H1 (cell line): ENCODE results near the gene AIF1L. TPM values are rescaled to one million over a fixed set of nuclear protein-coding genes. Genes with fewer than 3 reads are reported as not detected.

Source experiments
- CTCF ChIA-PET: fragments of 300-600 bp; sonication (Branson Sonifier 250); formaldehyde crosslinking; loops from one replicate; lab custom pipeline; 2021; ENCODE audit not compliant: partially characterized antibody; lab: Charles Lee
- POLR2A ChIA-PET: fragments of 300-600 bp; sonication (Branson Sonifier 250); formaldehyde crosslinking; loops from one replicate; lab custom pipeline; 2021; ENCODE audit warnings: inconsistent platforms; ENCODE audit not compliant: partially characterized antibody; lab: Charles Lee
- DNase-seq, 2 experiments: peaks; one replicate each; pipeline versions ENCODE4 v3.0.0 to v3.0.0-alpha.2; 2010 to 2022; ENCODE audit warnings: low spot score in 2 of 2, low read depth in 1 of 2, mixed read lengths in 1 of 2
- FAIRE-seq: peaks from 2 replicates; lab custom pipeline; 2011; peaks lifted over from hg19 to GRCh38; lab: Jason Lieb, UNC
- H2AFZ ChIP-seq: 2 replicates; pipeline ENCODE4 v1.8.1; 2012; ENCODE audit warnings: low read length, inconsistent platforms
- H2AK5ac ChIP-seq: 2 replicates; pipeline ENCODE4 v1.6.1; 2013; ENCODE audit warnings: low read depth, low read length
- H2BK120ac ChIP-seq: replicated peaks from 2 replicates; pipeline ENCODE3; 2013; ENCODE audit warnings: low read depth, low read length, inconsistent platforms
- H2BK12ac ChIP-seq: 2 replicates; pipeline ENCODE4 v1.6.1; 2013; ENCODE audit warnings: low read depth, low read length
- H2BK15ac ChIP-seq: 2 replicates; pipeline ENCODE4 v1.6.1; 2013; ENCODE audit warnings: low read length
- H2BK20ac ChIP-seq: 2 replicates; pipeline ENCODE4 v1.6.1; 2013; ENCODE audit warnings: low read length
- H2BK5ac ChIP-seq: 2 replicates; pipeline ENCODE4 v1.6.1; 2013; ENCODE audit warnings: low read depth, low read length
- H3K14ac ChIP-seq: 2 replicates; pipeline ENCODE4 v1.6.1; 2013; ENCODE audit warnings: inconsistent platforms; ENCODE audit not compliant: insufficient read length
- H3K18ac ChIP-seq: 2 replicates; pipeline ENCODE4 v1.6.1; 2013; ENCODE audit warnings: low read length; ENCODE audit errors: extremely low read depth
- H3K23ac ChIP-seq: 2 replicates; pipeline ENCODE4 v1.6.1; 2013; ENCODE audit warnings: inconsistent platforms; ENCODE audit not compliant: insufficient read length
- H3K23me2 ChIP-seq: 2 replicates; pipeline ENCODE4 v1.6.1; 2013; ENCODE audit warnings: low read depth, low read length
- H3K27ac ChIP-seq: 2 replicates; pipeline ENCODE4 v1.6.1; 2011; ENCODE audit warnings: low read depth, low read length, inconsistent platforms
- H3K27me3 ChIP-seq, 4 experiments: replicated peaks in 1 of 4; 1 replicate in 1 of 4; 2 replicates in 3 of 4; pipeline versions ENCODE4 v1.6.1 to v1.8.1; 2011 to 2013; ENCODE audit warnings: low read length in 3 of 4, mild to moderate bottlenecking in 3 of 4, inconsistent platforms in 2 of 4, mixed read lengths in 2 of 4, moderate library complexity in 1 of 4; ENCODE audit not compliant: control insufficient read depth in 3 of 4, insufficient read depth in 3 of 4; ENCODE audit errors: extremely low read depth in 1 of 4
- H3K36me3 ChIP-seq, 4 experiments: 2 replicates each; pipeline versions ENCODE4 v1.6.1 to v1.8.1; 2011 to 2013; ENCODE audit warnings: mild to moderate bottlenecking in 4 of 4, low read length in 3 of 4, moderate library complexity in 2 of 4, control low read depth in 1 of 4, inconsistent platforms in 1 of 4; ENCODE audit not compliant: insufficient read depth in 4 of 4, control insufficient read depth in 2 of 4
- H3K4ac ChIP-seq: replicated peaks from 2 replicates; pipeline ENCODE3; 2013; ENCODE audit warnings: low read length, low read depth, mixed read lengths, inconsistent platforms; ENCODE audit not compliant: insufficient read length
- H3K4me1 ChIP-seq, 4 experiments: replicated peaks in 1 of 4; 1 replicate in 1 of 4; 2 replicates in 3 of 4; pipeline versions ENCODE4 v1.6.1 to v1.8.1; 2011 to 2013; ENCODE audit warnings: low read length in 3 of 4, inconsistent platforms in 2 of 4, mixed read lengths in 1 of 4; ENCODE audit not compliant: insufficient read depth in 4 of 4, control insufficient read depth in 3 of 4
- H3K4me2 ChIP-seq, 2 experiments: 2 replicates each; pipeline versions ENCODE4 v1.6.1 to v1.8.1; 2011 to 2013; ENCODE audit warnings: low read depth in 2 of 2, low read length in 2 of 2, control low read depth in 1 of 2, inconsistent platforms in 1 of 2, mild to moderate bottlenecking in 1 of 2; ENCODE audit not compliant: insufficient read depth in 1 of 2
- H3K4me3 ChIP-seq, 4 experiments: fragments of 200-600, 300-600 bp in 1 of 4; sonication (generic), shearing (Covaris generic), sonication (Bioruptor Twin) in 1 of 4; 2 replicates each; pipeline versions ENCODE4 v1.5.1 to v1.8.1; 2011 to 2016; ENCODE audit warnings: low read length in 4 of 4, low read depth in 3 of 4, control low read depth in 2 of 4, inconsistent platforms in 2 of 4, mild to moderate bottlenecking in 2 of 4, mixed read lengths in 1 of 4, moderate library complexity in 1 of 4; ENCODE audit not compliant: insufficient read depth in 2 of 4; ENCODE audit errors: extremely low read depth in 1 of 4
- H3K56ac ChIP-seq: replicated peaks from 2 replicates; pipeline ENCODE3; 2013; ENCODE audit warnings: low read depth, mild to moderate bottlenecking, mixed read lengths, low read length, inconsistent platforms; ENCODE audit not compliant: insufficient read length
- H3K79me1 ChIP-seq: 2 replicates; pipeline ENCODE4 v1.6.1; 2013; ENCODE audit warnings: low read depth, low read length, control low read depth
- H3K79me2 ChIP-seq, 2 experiments: 2 replicates each; pipeline versions ENCODE4 v1.6.1 to v1.8.1; 2012 to 2013; ENCODE audit warnings: low read length in 2 of 2, mild to moderate bottlenecking in 2 of 2, inconsistent platforms in 1 of 2; ENCODE audit not compliant: insufficient read depth in 2 of 2, control insufficient read depth in 1 of 2
- H3K9ac ChIP-seq, 4 experiments: replicated peaks in 1 of 4; 1 replicate in 1 of 4; 2 replicates in 3 of 4; pipeline versions ENCODE4 v1.6.1 to v1.8.1; 2011 to 2013; ENCODE audit warnings: low read depth in 3 of 4, low read length in 3 of 4, control low read depth in 2 of 4, mild to moderate bottlenecking in 2 of 4, moderate library complexity in 2 of 4, inconsistent platforms in 1 of 4; ENCODE audit errors: extremely low read depth in 1 of 4
- H3K9me3 ChIP-seq, 2 experiments: 2 replicates each; pipeline versions ENCODE4 v1.6.1 to v1.8.1; 2012 to 2013; ENCODE audit warnings: mild to moderate bottlenecking in 2 of 2, moderate library complexity in 2 of 2, control low read depth in 1 of 2, inconsistent platforms in 1 of 2, low read depth in 1 of 2, low read length in 1 of 2, mixed read lengths in 1 of 2; ENCODE audit not compliant: insufficient read depth in 2 of 2
- H4K20me1 ChIP-seq, 2 experiments: replicated peaks in 1 of 2; 2 replicates each; pipeline versions ENCODE3 to v1.8.1; 2011 to 2013; ENCODE audit warnings: inconsistent platforms in 2 of 2, low read length in 2 of 2, mild to moderate bottlenecking in 1 of 2; ENCODE audit not compliant: insufficient read depth in 2 of 2, control insufficient read depth in 1 of 2
- H4K5ac ChIP-seq: 2 replicates; pipeline ENCODE4 v1.6.1; 2013; ENCODE audit warnings: low read length, low read depth, mixed read lengths, inconsistent platforms; ENCODE audit not compliant: insufficient read length
- H4K8ac ChIP-seq: 2 replicates; pipeline ENCODE4 v1.8.0; 2013; ENCODE audit warnings: mild to moderate bottlenecking, moderate library complexity, low read length, inconsistent platforms; ENCODE audit not compliant: insufficient read depth; ENCODE audit errors: extremely low read depth
- H4K91ac ChIP-seq: replicated peaks from 2 replicates; pipeline ENCODE3; 2013; ENCODE audit warnings: low read length, mixed read lengths, inconsistent platforms; ENCODE audit not compliant: insufficient read length
- GABPA ChIP-seq: IDR thresholded peaks from 2 replicates; pipeline ENCODE4 v1.6.1; 2011; ENCODE audit warnings: mild to moderate bottlenecking, low read length, moderate library complexity, borderline replicate concordance; ENCODE audit not compliant: insufficient read depth
- GTF2F1 ChIP-seq: IDR thresholded peaks from 2 replicates; pipeline ENCODE4 v1.6.1; 2012; ENCODE audit warnings: low read depth, low read length, improper control_type of control experiment, borderline replicate concordance
- HDAC2 ChIP-seq, 2 experiments: fragments of 300-600 bp in 1 of 2; sonication (generic) in 1 of 2; IDR thresholded peaks; 2 replicates each; pipeline ENCODE4 v1.6.1; 2011 to 2012; ENCODE audit warnings: low read depth in 2 of 2, low read length in 2 of 2, mild to moderate bottlenecking in 2 of 2, moderate library complexity in 2 of 2, borderline replicate concordance in 1 of 2, inconsistent platforms in 1 of 2
- PHF8 ChIP-seq: fragments of 200-600 bp; sonication (generic); conservative IDR thresholded peaks from 2 replicates; pipeline ENCODE4 v1.7.1; 2012; ENCODE audit warnings: low read depth, mild to moderate bottlenecking, inconsistent platforms, low read length, moderate library complexity
- WGBS, 2 experiments: shearing (Covaris generic) in 1 of 2; methylation state at CpG; one replicate each; pipeline versions ENCODE4 v1.1.6 to v1.1.7; 2013 to 2015; ENCODE audit warnings: low lambda C conversion rate in 2 of 2, mixed read lengths in 2 of 2, inconsistent platforms in 1 of 2, low coverage in 1 of 2, missing lambda C conversion rate in 1 of 2; ENCODE audit not compliant: insufficient replicate concordance in 2 of 2, insufficient coverage in 1 of 2, insufficient read length in 1 of 2; ENCODE audit errors: extremely low coverage in 1 of 2, missing lambda C conversion rate in 1 of 2; 5-methylcytosine and 5-hydroxymethylcytosine counted together
- polyA plus RNA-seq, 7 experiments: library from polyadenylated mRNA; depleted of rRNA in 3 of 7; stranded (reverse) in 5 of 7; unstranded in 2 of 7; fragments of >200 nt in 5 of 7; fragments of 200-250 nt in 2 of 7; gene quantifications; 1 replicate in 5 of 7; 2 replicates in 1 of 7; 4 replicates in 1 of 7; pipeline versions ENCODE4 v1.2.1 to v1.2.3, GENCODE V29; 2011 to 2013; ENCODE audit warnings: missing spikeins in 2 of 7, mixed read lengths in 2 of 7
- total RNA-seq: library from RNA; stranded (reverse); fragmentation: NEBNext Ultra II Directional; extraction: Animal tissue kit (Norgen Biotek cat#: 25700); gene quantifications from 2 replicates; pipeline ENCODE4 v1.2.1, GENCODE V29; 2021

The AIF1L gene
- total and polyA plus RNA-seq, 2 of the 8 experiments (the other 6 are each of a cell fraction or from before 2014, with no cell fraction given): 70.7 to 149 TPM

- Histone ChIP-seq H3K27ac (peak overlapping the region; percentile 49; the same call in 1 of the 2 replicates), H3K18ac (peak overlapping the region; percentile 60), H3K56ac (no peak overlapping the region), H3K23me2 (peaks cover 5% of the 10 kb centered on the region), H4K8ac (no peak overlapping the region), H4K5ac (no peak overlapping the region), H4K91ac (peak overlapping the region; percentile 91), H3K9me3 (no peaks in the 10 kb centered on the region), H3K4ac (peak overlapping the region; percentile 58), H2BK15ac (no peak overlapping the region), H2AFZ (no peak overlapping the region), H3K79me1 (peaks cover 8% of the 10 kb centered on the region), H2BK12ac (peak overlapping the region; percentile 96), H3K4me2 (peak overlapping the region; percentile 31 to 41), H2BK120ac (no peak overlapping the region), H4K20me1 (peaks cover 3 to 4% of the 10 kb centered on the region in 2 experiments), H3K23ac (no peak overlapping the region), H3K14ac (no peak overlapping the region), H2BK20ac (no peak overlapping the region), H3K27me3 (no peaks in the 10 kb centered on the region; a peak in 1 of 7 replicates), H3K4me1 (peaks cover 8 to 65% (median 49%) of the 10 kb centered on the region in 4 experiments), H3K9ac (peak overlapping the region in 1 of 4 experiments; percentile 8; a peak in 2 of 7 replicates), H3K4me3 (peak overlapping the region in 1 of 4 experiments; percentile 32; a peak in 1 of 8 replicates), H3K36me3 (peaks cover 0 to 20% (median 2%) of the 10 kb centered on the region in 4 experiments; a peak in 5 of 8 replicates), H2BK5ac (peak overlapping the region; percentile 84), H2AK5ac (no peak overlapping the region), H3K79me2 (peaks cover 0 to 18% of the 10 kb centered on the region in 2 experiments; a peak in 1 of 4 replicates)
- POLR2A ChIA-PET: interaction anchor here (0.6 to 29.0 kb wide), 5 partner anchors 18 to 1651 kb away, joined by 3 to 751 read pairs (median 4); partner anchors contain the start of gene NUP214
- CTCF ChIA-PET: interaction anchor here (0.7 to 6.3 kb wide), 9 partner anchors 8 to 249 kb away, joined by 3 to 47 read pairs (median 4); partner anchors contain the start of gene NUP214
- 73% methylated on average over 9 of the region's 9 CpGs; no CpG with 5 or more reads in 1 of the 2 experiments for WGBS, 2 experiments
- FAIRE-seq (no peak), DNase-seq (no peak)
- TF ChIP-seq HDAC2 (IDR thresholded peaks at IDR 0.05; ENCODE audit: borderline replicate concordance in 1 of 2, low read depth in 2 of 2, low read length in 2 of 2) (no peak), GABPA (no peak), GTF2F1 (no peak), PHF8 (no peak)
Measured at GRCh38 chr9:131100445-131100844, 4.1 kb downstream of the AIF1L start.
